Lower leg skin (tissue), 3 donors: ENCODE results near the gene PDGFD.

Experiments
- POLR2A ChIP-seq, 2 donors: fragments of 450-650 bp; IDR thresholded peaks; one replicate each; pipeline ENCODE4 v1.6.1; 2016 to 2017; ENCODE audit warnings: antibody characterized with exemption in 2 of 2, mild to moderate bottlenecking in 1 of 2, moderate library complexity in 1 of 2
- TF ChIP-seq, protein P1 (sequence below), 3 donors: fragments of 450-650 bp; IDR thresholded peaks; one replicate each; pipeline ENCODE4 v1.5.1; 2016; ENCODE audit warnings: antibody characterized with exemption in 3 of 3, mild to moderate bottlenecking in 3 of 3, moderate library complexity in 2 of 3

DNA sequence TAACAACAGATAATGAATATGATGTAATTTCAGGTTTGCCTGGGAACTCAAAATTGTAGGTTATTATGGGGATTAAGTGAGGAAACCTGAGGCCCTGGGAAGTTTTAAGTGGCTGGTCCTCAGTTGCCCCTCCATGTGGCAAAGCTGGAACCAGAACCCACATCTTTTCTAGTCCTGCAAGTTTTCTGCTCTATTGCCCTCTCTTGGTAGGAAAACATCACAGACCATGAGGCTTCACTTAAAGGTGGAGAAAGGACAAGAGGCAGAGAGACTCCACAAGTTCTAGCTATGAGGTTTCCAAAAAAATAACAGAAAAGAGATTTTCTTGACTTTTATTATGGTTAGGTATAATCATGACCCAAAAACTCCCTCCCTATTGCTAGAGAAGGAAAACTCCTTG is 243.0 kb downstream of the PDGFD start:
- TF ChIP-seq POLR2A (IDR thresholded peaks at IDR 0.05): no peak
- TF ChIP-seq, protein P1, sequence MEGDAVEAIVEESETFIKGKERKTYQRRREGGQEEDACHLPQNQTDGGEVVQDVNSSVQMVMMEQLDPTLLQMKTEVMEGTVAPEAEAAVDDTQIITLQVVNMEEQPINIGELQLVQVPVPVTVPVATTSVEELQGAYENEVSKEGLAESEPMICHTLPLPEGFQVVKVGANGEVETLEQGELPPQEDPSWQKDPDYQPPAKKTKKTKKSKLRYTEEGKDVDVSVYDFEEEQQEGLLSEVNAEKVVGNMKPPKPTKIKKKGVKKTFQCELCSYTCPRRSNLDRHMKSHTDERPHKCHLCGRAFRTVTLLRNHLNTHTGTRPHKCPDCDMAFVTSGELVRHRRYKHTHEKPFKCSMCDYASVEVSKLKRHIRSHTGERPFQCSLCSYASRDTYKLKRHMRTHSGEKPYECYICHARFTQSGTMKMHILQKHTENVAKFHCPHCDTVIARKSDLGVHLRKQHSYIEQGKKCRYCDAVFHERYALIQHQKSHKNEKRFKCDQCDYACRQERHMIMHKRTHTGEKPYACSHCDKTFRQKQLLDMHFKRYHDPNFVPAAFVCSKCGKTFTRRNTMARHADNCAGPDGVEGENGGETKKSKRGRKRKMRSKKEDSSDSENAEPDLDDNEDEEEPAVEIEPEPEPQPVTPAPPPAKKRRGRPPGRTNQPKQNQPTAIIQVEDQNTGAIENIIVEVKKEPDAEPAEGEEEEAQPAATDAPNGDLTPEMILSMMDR (IDR thresholded peaks at IDR 0.05): no peak
